Right cardiac atrium (tissue), 5 donors: ENCODE measurements around the gene TAGLN. TPM values are rescaled to one million over a fixed set of nuclear protein-coding genes. Genes with fewer than 3 reads are reported as not detected.
"Not testable (repeated sequence)": the region's sequence is repeated elsewhere in the genome, so short reads cannot be mapped to it uniquely, and the experiment has no call there.

ENCODE experiments used
- ATAC-seq, 2 donors: fragments of 200-7000 bp; cut with Tn5 transposase; one replicate each; pipeline versions ENCODE4 v1.8.0 to v1.9.1; 2020; ENCODE audit warnings: moderate library complexity in 2 of 2, mild to moderate bottlenecking in 1 of 2
- DNase-seq, 3 donors: peaks; one replicate each; pipeline ENCODE4 v3.0.0-alpha.2; 2020
- H3K27ac ChIP-seq: one replicate; pipeline ENCODE4 v1.5.1; 2013; ENCODE audit warnings: mild to moderate bottlenecking, low read length, control low read depth, moderate library complexity
- H3K27me3 ChIP-seq: one replicate; pipeline ENCODE4 v1.6.1; 2013; ENCODE audit not compliant: control insufficient read depth, insufficient read depth
- H3K4me1 ChIP-seq: one replicate; pipeline ENCODE4 v1.6.1; 2013; ENCODE audit warnings: low read length; ENCODE audit not compliant: control insufficient read depth, insufficient read depth
- H3K4me3 ChIP-seq: one replicate; pipeline ENCODE4 v1.5.1; 2013; ENCODE audit warnings: low read length, control low read depth
- H3K9me3 ChIP-seq: one replicate; pipeline ENCODE4 v1.6.1; 2013; ENCODE audit warnings: low read length; ENCODE audit not compliant: control insufficient read depth
- WGBS: extraction: QIAGEN DNeasy Blood & Tissue Kit; methylation state at CpG from one replicate; pipeline ENCODE4 v1.1.7; 2013; 5-methylcytosine and 5-hydroxymethylcytosine counted together
- intact Hi-C, 4 donors: fragments of 100-400 bp; cut with DNase I; formaldehyde crosslinking; loops; one replicate each; pipeline versions ENCODE4 v1.11.0 to v1.14.0; 2022 to 2023
- polyA plus RNA-seq: library from polyadenylated mRNA; stranded (reverse); fragments of 200-250 nt; gene quantifications from one replicate; pipeline ENCODE4 v1.2.3, GENCODE V29; 2013
- total RNA-seq, 4 donors: library from RNA; stranded (reverse); fragmentation: NEBNext Ultra II Directional; extraction: Animal tissue kit (Norgen Biotek cat#: 25700); gene quantifications; one replicate each; pipeline ENCODE4 v1.2.1, GENCODE V29; 2021
- donor health status: healthy with polysubstance abuse.
- donor health status: DM: no; HTN: yes; CAD: no.
- donor health status: DM: no; HTN: no; CAD: no.
- donor health status: DM: no; HTN: yes; CAD: no; lungs with severe emphysema.
- donor health status: DM: yes; HTN: yes; CAD: no.

The TAGLN gene
- total and polyA plus RNA-seq, 5 donors = 414 to 1,307 (median 937) TPM

DNA sequence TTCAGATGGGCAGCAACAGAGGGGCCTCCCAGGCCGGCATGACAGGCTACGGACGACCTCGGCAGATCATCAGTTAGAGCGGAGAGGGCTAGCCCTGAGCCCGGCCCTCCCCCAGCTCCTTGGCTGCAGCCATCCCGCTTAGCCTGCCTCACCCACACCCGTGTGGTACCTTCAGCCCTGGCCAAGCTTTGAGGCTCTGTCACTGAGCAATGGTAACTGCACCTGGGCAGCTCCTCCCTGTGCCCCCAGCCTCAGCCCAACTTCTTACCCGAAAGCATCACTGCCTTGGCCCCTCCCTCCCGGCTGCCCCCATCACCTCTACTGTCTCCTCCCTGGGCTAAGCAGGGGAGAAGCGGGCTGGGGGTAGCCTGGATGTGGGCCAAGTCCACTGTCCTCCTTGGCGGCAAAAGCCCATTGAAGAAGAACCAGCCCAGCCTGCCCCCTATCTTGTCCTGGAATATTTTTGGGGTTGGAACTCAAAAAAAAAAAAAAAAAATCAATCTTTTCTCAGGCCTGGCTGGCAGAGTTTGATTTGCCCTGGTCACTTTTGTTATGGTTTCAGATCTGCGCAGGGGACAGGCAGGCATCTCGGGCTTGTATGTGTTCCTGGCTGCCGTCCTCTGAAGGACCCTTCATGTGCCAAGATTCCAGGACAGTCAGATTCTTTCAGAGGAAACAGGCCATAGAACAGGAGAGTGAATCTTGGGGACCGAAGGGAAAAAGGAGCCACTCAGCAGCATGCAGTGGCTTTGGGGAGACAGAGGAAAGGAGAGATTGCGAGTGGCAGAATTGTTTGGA, 5.3 kb downstream of the TAGLN start:
- intact Hi-C loops = loop anchor here in 1 of 4 donors (5.0 kb wide), 1 partner anchor 72 kb away; no protein-coding TSS in a partner anchor
- Histone ChIP-seq H3K27ac (no peak overlapping the region), H3K4me1 (peaks cover 13% of the 10 kb centered on the region), H3K9me3 (no peaks in the 10 kb centered on the region), H3K27me3 (no peaks in the 10 kb centered on the region), H3K4me3 (no peak overlapping the region)
- DNase-seq (peak in 2 of 3 donors; percentile 60 to 71), ATAC-seq (no peak)
- 56% methylated on average over 17 of the region's 17 CpGs for WGBS

DNA sequence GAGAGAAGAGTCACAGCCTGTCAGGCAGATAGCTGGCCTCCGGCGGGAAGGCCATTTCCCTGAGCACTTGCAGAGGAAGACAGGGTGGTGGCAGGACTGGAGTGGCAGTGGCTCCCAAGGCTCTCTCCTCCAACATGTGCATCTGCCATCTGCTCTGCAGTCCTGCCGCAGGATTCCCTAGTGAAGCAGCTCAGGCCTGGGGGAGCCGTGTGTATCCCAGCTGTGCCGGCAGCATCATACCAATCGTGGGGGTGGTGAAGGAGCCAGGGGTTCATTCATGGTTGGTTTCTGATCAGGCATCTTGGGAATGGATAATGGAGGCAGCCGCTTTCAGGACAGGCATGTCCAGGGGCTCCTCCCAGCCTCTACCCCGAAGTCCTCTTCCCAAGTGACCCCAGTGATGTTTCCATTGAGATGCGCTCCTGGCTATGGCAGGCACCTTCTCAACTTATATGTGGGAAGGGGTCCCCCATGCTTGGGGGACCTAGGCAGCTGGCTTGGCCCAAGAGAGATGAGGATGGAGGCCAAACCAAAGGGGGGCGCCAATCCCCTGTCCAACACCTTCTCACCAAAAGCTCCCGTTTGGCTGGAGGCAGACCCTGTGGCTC, 6.1 kb downstream of the TAGLN start:
- DNase-seq (peak in 2 of 3 donors; percentile 34 to 52), ATAC-seq (no peak)
- Histone ChIP-seq H3K4me1 (peaks cover 13% of the 10 kb centered on the region), H3K27ac (peak overlapping the region; percentile 71), H3K9me3 (no peaks in the 10 kb centered on the region), H3K4me3 (no peak overlapping the region), H3K27me3 (no peaks in the 10 kb centered on the region)
- intact Hi-C loops = loop anchor here in 1 of 4 donors (5.0 kb wide), 1 partner anchor 73 kb away; no protein-coding TSS in a partner anchor
- 72% methylated on average over 11 of the region's 11 CpGs for WGBS

DNA sequence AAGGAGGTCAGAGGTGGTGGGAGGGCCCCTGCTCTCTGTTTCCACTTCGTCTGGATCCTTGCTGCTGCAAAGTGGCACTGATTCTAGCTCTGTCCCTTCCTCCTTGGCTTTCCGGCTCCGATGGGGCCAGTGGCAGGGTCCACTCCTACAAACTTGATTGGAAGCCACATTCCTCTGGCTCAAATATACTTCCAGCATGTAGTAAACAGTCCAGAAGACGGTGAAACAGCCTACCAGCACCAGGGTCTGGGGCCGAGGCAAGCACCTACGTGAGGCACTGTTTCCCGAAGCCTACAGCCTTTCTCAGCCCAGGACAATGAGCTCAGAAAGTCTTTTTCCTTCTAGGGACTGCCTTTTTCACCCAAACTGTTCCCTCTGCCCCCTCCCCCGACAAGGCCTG, 6.9 kb downstream of the TAGLN start:
- 60% methylated on average over 8 of the region's 8 CpGs for WGBS

DNA sequence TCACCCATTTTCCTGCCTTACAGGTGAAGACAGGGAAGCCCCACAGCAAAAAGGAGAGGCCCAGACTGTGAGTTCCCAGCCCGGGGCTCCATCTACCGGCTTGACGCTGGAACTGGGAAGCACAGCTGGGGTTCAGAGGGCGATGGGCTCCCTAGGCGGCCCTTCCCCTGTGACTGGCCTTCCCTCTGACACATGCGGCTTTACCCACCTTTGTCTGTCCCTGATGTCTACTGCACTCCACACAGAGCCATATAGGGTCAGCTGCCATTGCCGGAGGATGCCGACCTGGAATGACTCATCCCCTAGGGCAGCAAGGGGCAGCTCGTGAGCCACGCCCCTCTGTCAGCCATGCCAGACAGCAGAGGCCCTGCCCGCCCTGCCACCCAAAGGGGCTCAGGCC, 7.7 kb downstream of the TAGLN start:
- H3K9me3 ChIP-seq, H3K4me3 ChIP-seq, H3K27ac ChIP-seq, H3K27me3 ChIP-seq: not testable (repeated sequence)
- DNase-seq (peak in 2 of 3 donors; percentile 41 to 57), ATAC-seq (peak; percentile 12 to 38)
- intact Hi-C loops = loop anchor here in 1 of 4 donors (5.0 kb wide), 1 partner anchor 75 kb away; no protein-coding TSS in a partner anchor
- peaks cover 11% of the 10 kb centered on the region for H3K4me1 ChIP-seq
- 78% methylated on average over 6 of the region's 11 CpGs for WGBS

More for the DNA sequence above, 6.9 kb downstream of the TAGLN start:
- H3K27me3 ChIP-seq, H3K4me3 ChIP-seq, H3K9me3 ChIP-seq: not testable (repeated sequence)
- H3K27ac ChIP-seq = peak overlapping the region; percentile 5
- peak in 1 of 2 donors; percentile 1 for ATAC-seq
- peaks cover 13% of the 10 kb centered on the region for H3K4me1 ChIP-seq
- DNase-seq = peak in 2 of 3 donors; percentile 33 to 62
- intact Hi-C loops = loop anchor here in 1 of 4 donors (5.0 kb wide), 1 partner anchor 74 kb away; no protein-coding TSS in a partner anchor

DNA sequence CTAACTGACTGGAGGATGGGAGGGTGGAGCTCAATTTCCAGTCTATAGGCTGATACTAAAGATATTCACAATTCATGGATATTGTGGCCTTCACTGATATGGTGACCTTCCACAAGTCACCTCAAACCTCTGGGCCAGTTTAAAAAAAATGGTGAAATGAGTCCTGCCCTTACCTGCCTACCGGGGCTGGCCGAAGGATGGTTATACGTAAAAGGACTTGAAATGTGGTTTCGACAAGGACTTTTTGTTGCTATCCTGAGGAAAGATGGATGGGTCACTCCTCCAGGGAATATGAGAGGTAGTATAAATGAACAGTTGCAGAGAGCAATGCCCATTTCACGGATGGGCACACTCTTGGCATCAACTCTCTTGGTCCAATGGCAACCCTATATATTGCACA, 8.3 kb downstream of the TAGLN start:
- not testable (repeated sequence) for H3K27me3 ChIP-seq, ATAC-seq, H3K9me3 ChIP-seq, H3K27ac ChIP-seq, H3K4me1 ChIP-seq, H3K4me3 ChIP-seq
- intact Hi-C loops = loop anchor here in 1 of 4 donors (5.0 kb wide), 1 partner anchor 75 kb away; no protein-coding TSS in a partner anchor
- DNase-seq = peak in 2 of 3 donors; percentile 20 to 22
- WGBS = 94% methylated on average over 5 of the region's 5 CpGs

DNA sequence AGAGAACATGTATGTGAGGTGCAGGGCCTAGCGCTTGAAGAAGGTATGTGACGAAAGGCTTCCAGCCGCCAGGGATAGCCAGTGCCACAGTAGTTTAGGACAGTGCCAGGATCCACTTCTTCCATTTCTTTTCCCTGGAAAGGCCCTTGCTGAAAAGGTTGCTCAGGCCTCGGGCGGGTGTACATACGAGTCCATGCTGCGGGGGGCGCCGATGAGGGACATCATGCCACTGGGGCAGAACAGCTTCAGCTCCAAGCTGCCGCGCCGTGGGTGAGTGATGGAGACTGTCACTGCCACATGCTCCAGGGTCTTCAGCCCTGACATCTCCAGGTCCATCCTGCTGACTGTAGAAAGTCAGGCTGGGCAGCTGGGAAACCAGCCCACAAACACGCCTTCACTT, 9.5 kb downstream of the TAGLN start:
- 86% methylated on average over 9 of the region's 13 CpGs for WGBS
- not testable (repeated sequence) for H3K9me3 ChIP-seq, H3K4me1 ChIP-seq, H3K27me3 ChIP-seq, H3K27ac ChIP-seq, H3K4me3 ChIP-seq
- ATAC-seq = peak in 1 of 2 donors; percentile 8
- intact Hi-C loops = loop anchor here in 1 of 4 donors (5.0 kb wide), 1 partner anchor 76 kb away; no protein-coding TSS in a partner anchor
- peak; percentile 47 to 73 (median 63) for DNase-seq

DNA sequence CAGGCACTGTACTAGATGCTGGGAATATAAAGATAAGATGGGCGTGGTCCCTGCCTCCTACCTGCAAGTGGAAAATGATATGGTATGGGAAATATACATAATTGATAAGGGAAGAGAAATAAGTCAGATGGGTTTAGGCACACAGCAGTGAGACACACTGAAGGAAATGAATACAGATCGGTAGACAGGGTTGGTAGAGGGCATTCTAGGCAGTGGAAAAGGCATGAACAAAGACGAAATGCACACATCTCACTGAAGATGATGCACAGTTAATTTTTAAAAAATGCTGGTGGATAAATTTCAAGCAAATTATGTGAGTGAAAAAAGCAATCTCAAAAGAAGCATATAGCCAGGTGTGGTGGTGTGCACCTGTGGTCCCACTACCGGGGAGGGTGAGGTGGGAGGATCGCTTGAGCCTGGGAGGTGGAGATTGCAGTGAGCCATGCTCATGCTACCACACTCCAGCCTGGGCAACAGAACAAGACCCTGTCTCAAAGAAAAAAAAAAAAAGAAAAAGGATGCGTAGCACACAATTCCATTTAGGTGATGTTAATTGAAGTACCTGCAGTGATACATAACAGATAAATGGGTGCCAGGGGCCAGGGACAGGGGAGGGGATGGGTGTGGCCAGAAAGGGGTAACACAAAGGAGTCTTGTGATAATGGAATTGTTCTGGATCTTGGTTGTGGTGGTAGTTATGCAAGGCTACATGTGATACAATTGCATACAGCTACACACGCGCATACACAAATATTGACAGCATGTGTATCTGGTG, 10.4 kb downstream of the TAGLN start:
- DNase-seq = peak; percentile 16 to 51 (median 18)
- ATAC-seq, H3K27ac ChIP-seq, H3K4me3 ChIP-seq, H3K9me3 ChIP-seq, H3K27me3 ChIP-seq, H3K4me1 ChIP-seq: not testable (repeated sequence)
- WGBS = 88% methylated on average over 7 of the region's 8 CpGs
- intact Hi-C loops = loop anchor here in 1 of 4 donors (5.0 kb wide), 1 partner anchor 77 kb away; no protein-coding TSS in a partner anchor

DNA sequence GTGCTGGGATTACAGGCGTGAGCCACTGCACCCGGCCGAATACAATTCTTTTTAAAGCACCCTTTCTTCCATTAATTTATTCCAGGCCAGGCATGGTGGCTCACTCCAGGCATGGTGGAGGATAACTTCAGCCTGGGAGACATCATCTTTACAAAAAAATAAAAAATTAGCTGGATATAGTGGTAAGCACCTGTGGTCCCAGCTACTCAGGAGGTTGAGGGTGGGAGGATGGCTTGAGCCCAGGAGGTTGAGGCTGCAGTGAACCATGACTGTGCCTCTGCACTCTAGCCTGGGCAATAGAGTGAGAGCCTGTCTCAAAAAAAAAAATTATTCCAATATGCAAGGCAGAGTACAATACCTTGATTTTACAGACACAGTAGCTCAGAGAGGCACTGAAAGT, 11.4 kb downstream of the TAGLN start:
- Histone ChIP-seq H3K27ac (no peak overlapping the region), H3K4me1 (no peaks in the 10 kb centered on the region), H3K4me3 (no peak overlapping the region), H3K9me3 (no peaks in the 10 kb centered on the region), H3K27me3 (no peaks in the 10 kb centered on the region)
- intact Hi-C loops = no loop called here
- 97% methylated on average over 3 of the region's 3 CpGs for WGBS
- ATAC-seq (no peak), DNase-seq (peak in 1 of 3 donors; percentile 11)

DNA sequence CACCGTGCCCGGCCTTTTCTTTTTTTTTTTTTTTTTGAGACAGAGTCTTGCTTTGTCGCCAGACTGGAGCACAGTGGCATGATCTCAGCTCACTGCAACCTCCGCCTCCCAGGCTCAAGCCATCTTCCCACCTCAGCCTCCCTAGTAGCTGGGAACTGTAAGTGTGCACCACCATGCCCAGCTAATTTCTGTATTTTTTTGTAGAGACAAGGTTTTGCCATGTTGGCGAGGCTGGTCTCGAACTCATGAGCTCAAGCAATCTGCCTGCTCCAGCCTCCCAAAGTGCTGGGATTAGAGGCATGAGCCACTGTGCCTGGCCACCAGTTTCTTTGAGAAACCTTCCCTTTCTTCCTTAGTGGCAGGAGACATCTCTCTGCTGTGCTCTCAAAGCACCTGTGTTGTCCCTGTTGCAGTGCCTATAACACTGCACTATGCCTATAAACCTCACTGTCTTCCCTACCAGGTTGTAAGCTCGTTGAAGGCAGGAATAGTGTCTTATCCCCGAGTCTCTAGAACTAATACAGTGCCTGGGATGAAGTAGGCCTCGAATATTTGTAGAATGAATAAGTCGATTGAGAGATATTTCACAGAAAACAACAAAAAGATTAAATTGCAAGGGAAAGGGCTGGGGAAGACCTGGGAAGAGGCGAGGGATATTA, 13.7 kb downstream of the TAGLN start:
- peak in 1 of 3 donors; percentile 27 for DNase-seq
- WGBS = 96% methylated on average over 9 of the region's 11 CpGs
- Histone ChIP-seq H3K4me1 (peaks cover 5% of the 10 kb centered on the region), H3K9me3 (no peaks in the 10 kb centered on the region), H3K27me3 (no peaks in the 10 kb centered on the region), H3K4me3 (no peak overlapping the region), H3K27ac (no peak overlapping the region)
- intact Hi-C loops = no loop called here
- ATAC-seq = no peak

DNA sequence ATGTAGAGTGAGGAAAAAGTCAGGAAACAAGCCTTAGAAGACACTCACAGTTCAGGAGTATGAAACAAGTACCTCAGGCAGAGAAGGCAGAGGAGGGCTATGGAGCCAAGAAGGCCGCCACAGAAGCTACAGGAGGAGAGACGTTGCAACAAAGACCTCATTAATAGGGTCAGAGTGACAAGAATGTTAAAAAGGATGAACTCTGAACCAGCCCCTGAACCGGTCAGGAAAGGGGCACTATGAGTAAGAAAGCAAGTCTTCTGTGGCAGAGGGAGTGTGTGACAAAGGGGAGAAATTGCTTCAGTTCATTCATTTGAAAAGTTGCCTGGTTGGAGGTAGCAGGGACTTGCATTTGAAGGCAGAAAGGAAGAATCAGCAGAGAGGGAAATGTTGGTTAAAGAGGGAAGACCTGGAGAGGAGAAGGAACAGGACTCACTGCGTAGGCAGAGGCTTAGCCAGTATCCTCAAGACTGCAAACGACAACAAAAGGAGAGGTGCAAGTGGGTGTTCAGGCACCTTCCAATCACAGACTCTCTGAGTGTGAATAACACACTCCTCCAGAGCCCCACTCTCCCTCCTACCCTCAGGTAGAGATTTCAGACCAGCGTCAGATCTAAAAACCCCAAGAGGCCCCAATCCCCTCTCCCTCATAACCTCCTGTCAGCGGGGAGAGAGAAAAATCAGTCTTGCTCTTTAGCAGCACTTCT, 15.4 kb downstream of the TAGLN start:
- Histone ChIP-seq H3K27ac (no peak overlapping the region), H3K4me1 (peaks cover 15% of the 10 kb centered on the region)
- no peak for DNase-seq

More for the DNA sequence above, 15.4 kb downstream of the TAGLN start:
- Histone ChIP-seq H3K27me3 (no peaks in the 10 kb centered on the region), H3K4me3 (no peak overlapping the region), H3K9me3 (no peaks in the 10 kb centered on the region)
- WGBS = 88% methylated on average over 7 of the region's 7 CpGs
- no peak for ATAC-seq
- intact Hi-C loops = loop anchor here in 1 of 4 donors (5.0 kb wide), 1 partner anchor 32 kb away; no protein-coding TSS in a partner anchor
